ENCODE measurements around the gene PAMR1. TPM values are rescaled to one million over a fixed set of nuclear protein-coding genes. Genes with fewer than 3 reads are reported as not detected.

The PAMR1 gene
- total and polyA plus RNA-seq, 4 donors = 0.60 to 15.2 (median 1.4) TPM

DNA sequence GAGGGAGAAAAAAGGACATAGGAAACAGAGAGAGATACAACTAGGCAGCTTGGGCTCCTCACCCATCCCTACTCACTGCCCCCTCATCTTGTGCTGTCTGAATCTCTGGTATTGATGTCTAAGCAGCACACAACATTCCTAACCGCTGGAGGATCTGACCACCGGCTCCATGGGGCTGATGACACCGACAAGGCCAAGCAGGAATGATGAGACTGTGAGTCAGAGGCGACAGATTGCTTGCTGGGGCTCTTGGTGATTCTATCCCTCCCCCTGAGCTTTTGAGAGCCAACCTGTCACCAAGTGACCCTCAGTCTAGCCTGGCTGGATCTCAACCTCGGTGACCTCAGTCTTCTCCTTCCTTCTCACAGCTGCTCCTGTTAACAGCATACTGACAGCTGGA, 13.8 kb downstream of the PAMR1 start:
- H3K27ac ChIP-seq (ENCODE audit: low read depth in 1 of 2, low read length in 1 of 2) = no peak overlapping the region
- H3K4me1 ChIP-seq (ENCODE audit: control insufficient read depth in 5 of 5, insufficient read depth in 5 of 5, low read length in 5 of 5) = peaks cover 0 to 1% (median 0%) of the 10 kb centered on the region in 5 donors
- no peaks in the 10 kb centered on the region for H3K36me3 ChIP-seq (ENCODE audit: control insufficient read depth in 4 of 4, insufficient read depth in 4 of 4, low read length in 4 of 4)
- H3K9me3 ChIP-seq (ENCODE audit: control insufficient read depth in 4 of 4, insufficient read depth in 3 of 4, low read length in 3 of 4) = peaks cover 0 to 8% (median 0%) of the 10 kb centered on the region in 4 donors
- DNase-seq (no peak), ATAC-seq (ENCODE audit: insufficient read depth, low FRiP score) (no peak)
- WGBS, 2 donors = 68 to 80% methylated on average over 5 of the region's 5 CpGs
- no peak overlapping the region for H3K9ac ChIP-seq (ENCODE audit: insufficient read depth in 1 of 2, low read length in 2 of 2)
- no peak overlapping the region for H3K4me3 ChIP-seq
- no peaks in the 10 kb centered on the region for H3K27me3 ChIP-seq (ENCODE audit: control insufficient read depth in 3 of 3, insufficient read depth in 3 of 3, low read length in 2 of 3)
- TF ChIP-seq, protein P1, sequence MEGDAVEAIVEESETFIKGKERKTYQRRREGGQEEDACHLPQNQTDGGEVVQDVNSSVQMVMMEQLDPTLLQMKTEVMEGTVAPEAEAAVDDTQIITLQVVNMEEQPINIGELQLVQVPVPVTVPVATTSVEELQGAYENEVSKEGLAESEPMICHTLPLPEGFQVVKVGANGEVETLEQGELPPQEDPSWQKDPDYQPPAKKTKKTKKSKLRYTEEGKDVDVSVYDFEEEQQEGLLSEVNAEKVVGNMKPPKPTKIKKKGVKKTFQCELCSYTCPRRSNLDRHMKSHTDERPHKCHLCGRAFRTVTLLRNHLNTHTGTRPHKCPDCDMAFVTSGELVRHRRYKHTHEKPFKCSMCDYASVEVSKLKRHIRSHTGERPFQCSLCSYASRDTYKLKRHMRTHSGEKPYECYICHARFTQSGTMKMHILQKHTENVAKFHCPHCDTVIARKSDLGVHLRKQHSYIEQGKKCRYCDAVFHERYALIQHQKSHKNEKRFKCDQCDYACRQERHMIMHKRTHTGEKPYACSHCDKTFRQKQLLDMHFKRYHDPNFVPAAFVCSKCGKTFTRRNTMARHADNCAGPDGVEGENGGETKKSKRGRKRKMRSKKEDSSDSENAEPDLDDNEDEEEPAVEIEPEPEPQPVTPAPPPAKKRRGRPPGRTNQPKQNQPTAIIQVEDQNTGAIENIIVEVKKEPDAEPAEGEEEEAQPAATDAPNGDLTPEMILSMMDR (IDR thresholded peaks at IDR 0.05; ENCODE audit: control extremely low read depth, extremely low read depth) = no peak

DNA sequence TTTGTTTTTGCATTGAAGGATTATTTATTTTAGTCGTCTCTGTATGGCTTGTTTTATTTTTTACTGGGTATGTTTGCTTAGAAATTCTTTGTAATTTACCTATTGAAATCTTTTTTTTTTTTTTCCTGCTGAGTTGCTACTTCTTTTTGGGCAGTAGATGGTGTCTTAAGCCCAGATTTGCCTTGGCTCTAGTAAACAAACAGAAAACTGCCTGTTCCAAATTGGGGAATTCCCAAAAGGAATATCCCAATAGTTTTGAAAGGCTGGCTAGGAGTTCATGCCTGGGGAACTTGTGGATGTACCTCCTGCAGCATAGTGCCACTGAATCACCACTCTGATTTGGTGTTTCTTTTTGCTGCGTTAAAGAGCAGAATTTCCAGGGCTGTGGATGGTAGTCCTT, 17.7 kb downstream of the PAMR1 start:
- no peaks in the 10 kb centered on the region for H3K36me3 ChIP-seq (ENCODE audit: control insufficient read depth in 4 of 4, insufficient read depth in 4 of 4, low read length in 4 of 4)
- H3K9ac ChIP-seq (ENCODE audit: insufficient read depth in 1 of 2, low read length in 2 of 2) = no peak overlapping the region
- peaks cover 0 to 1% (median 0%) of the 10 kb centered on the region in 5 donors for H3K4me1 ChIP-seq (ENCODE audit: control insufficient read depth in 5 of 5, insufficient read depth in 5 of 5, low read length in 5 of 5)
- H3K27ac ChIP-seq (ENCODE audit: low read depth in 1 of 2, low read length in 1 of 2) = no peak overlapping the region
- peaks cover 0 to 8% (median 0%) of the 10 kb centered on the region in 4 donors for H3K9me3 ChIP-seq (ENCODE audit: control insufficient read depth in 4 of 4, insufficient read depth in 3 of 4, low read length in 3 of 4)
- no peaks in the 10 kb centered on the region for H3K27me3 ChIP-seq (ENCODE audit: control insufficient read depth in 3 of 3, insufficient read depth in 3 of 3, low read length in 2 of 3)
- ATAC-seq (ENCODE audit: insufficient read depth, low FRiP score) (no peak), DNase-seq (no peak)
- H3K4me3 ChIP-seq = no peak overlapping the region
- TF ChIP-seq, protein P1 (IDR thresholded peaks at IDR 0.05; ENCODE audit: control extremely low read depth, extremely low read depth) = no peak
- 89 to 92% methylated on average over 2 of the region's 2 CpGs for WGBS, 2 donors

- WGBS, 2 donors = 57 to 64% methylated on average over 4 of the region's 4 CpGs
- no peaks in the 10 kb centered on the region for H3K36me3 ChIP-seq (ENCODE audit: control insufficient read depth in 4 of 4, insufficient read depth in 4 of 4, low read length in 4 of 4)
- ATAC-seq (ENCODE audit: insufficient read depth, low FRiP score) = no peak
- H3K27ac ChIP-seq (ENCODE audit: low read depth in 1 of 2, low read length in 1 of 2) = no peak overlapping the region
- H3K9me3 ChIP-seq (ENCODE audit: control insufficient read depth in 4 of 4, insufficient read depth in 3 of 4, low read length in 3 of 4) = no peaks in the 10 kb centered on the region
- H3K9ac ChIP-seq (ENCODE audit: insufficient read depth in 1 of 2, low read length in 2 of 2) = no peak overlapping the region
- H3K27me3 ChIP-seq (ENCODE audit: control insufficient read depth in 3 of 3, insufficient read depth in 3 of 3, low read length in 2 of 3) = no peaks in the 10 kb centered on the region
- H3K4me3 ChIP-seq = no peak overlapping the region
- DNase-seq = peak in 2 of 3 donors; percentile 45 to 69
- TF ChIP-seq, protein P1 (IDR thresholded peaks at IDR 0.05; ENCODE audit: control extremely low read depth, extremely low read depth) = no peak
- H3K4me1 ChIP-seq (ENCODE audit: control insufficient read depth in 5 of 5, insufficient read depth in 5 of 5, low read length in 5 of 5) = no peaks in the 10 kb centered on the region
Observed at GRCh38 chr11:35501776-35502175, 23.6 kb downstream of the PAMR1 start.

GRCh38 chr11:35500744-35501143, 24.7 kb downstream of the PAMR1 start:
- TF ChIP-seq, protein P1 (IDR thresholded peaks at IDR 0.05; ENCODE audit: control extremely low read depth, extremely low read depth) = no peak
- Histone ChIP-seq H3K27me3 (ENCODE audit: control insufficient read depth in 3 of 3, insufficient read depth in 3 of 3, low read length in 2 of 3) (no peaks in the 10 kb centered on the region), H3K36me3 (ENCODE audit: control insufficient read depth in 4 of 4, insufficient read depth in 4 of 4, low read length in 4 of 4) (no peaks in the 10 kb centered on the region), H3K9me3 (ENCODE audit: control insufficient read depth in 4 of 4, insufficient read depth in 3 of 4, low read length in 3 of 4) (no peaks in the 10 kb centered on the region), H3K4me1 (ENCODE audit: control insufficient read depth in 5 of 5, insufficient read depth in 5 of 5, low read length in 5 of 5) (no peaks in the 10 kb centered on the region), H3K4me3 (no peak overlapping the region), H3K9ac (ENCODE audit: insufficient read depth in 1 of 2, low read length in 2 of 2) (no peak overlapping the region), H3K27ac (ENCODE audit: low read depth in 1 of 2, low read length in 1 of 2) (no peak overlapping the region)
- no peak for ATAC-seq (ENCODE audit: insufficient read depth, low FRiP score)
- DNase-seq = no peak
